ENCODE data around the gene E2F8. TPM values are rescaled to one million over a fixed set of nuclear protein-coding genes. Genes with fewer than 3 reads are reported as not detected.
"Not testable (repeated sequence)": the region's sequence is repeated elsewhere in the genome, so short reads cannot be mapped to it uniquely, and the experiment has no call there.

The E2F8 gene
- total RNA-seq, 2 donors from 2014 or later, result 0.26 TPM; not detected in 1

DNA sequence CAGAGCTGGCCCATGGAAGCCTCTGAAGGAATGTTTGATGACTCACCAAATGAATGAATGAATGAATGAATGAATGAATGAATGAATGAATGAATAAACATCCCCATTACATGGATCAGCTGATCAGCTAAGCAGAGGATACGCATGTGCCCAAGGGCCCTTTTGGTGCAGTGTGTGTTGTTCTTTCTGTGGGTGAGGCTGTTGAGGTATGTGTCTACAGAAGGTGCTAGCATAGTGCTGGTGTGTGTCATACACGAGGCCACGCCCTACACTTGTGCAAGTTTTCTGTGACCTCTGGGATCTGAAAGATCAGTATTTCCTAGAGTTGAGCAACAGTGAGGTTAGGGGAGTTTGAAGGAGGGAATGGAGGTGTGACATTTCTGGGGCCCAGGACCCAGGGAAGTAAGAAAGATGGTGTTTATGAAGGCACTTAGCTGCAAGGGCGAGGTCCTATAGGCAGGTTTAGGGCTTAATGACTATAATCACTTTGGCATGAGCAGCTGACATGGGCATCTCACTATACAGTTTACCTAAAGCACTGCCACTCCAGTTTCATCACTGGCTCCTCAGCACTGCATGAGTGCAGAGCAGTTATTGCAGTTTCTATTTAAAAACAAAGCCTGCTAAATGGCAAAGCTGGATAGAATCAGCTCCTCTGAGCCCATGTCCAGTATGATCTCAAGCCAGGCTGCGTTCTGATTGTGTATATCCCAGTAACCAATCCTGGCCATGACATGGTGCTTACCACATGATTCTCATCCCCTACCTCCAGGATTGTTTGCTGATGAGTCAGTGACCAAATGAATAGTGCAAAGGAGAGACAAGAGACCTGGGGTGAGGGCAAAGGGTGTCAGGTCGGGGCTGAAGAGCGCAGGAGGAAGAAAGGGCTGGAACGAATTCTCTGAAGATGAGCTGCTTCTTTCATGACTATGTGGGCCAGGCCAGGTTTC lies 36.4 kb upstream of the E2F8 start:
- Histone ChIP-seq H3K27ac (no peak overlapping the region), H3K36me3 (replicated peaks in 1 of 2; ENCODE audit: insufficient read depth in 1 of 2, low read depth in 2 of 2) (no peaks in the 10 kb centered on the region), H3K9me3 (no peaks in the 10 kb centered on the region), H3K27me3 (no peaks in the 10 kb centered on the region), H3K4me3 (no peak overlapping the region), H3K4me1 (no peaks in the 10 kb centered on the region)
- WGBS, 2 donors, result 69 to 71% methylated on average over 8 of the region's 8 CpGs
- ATAC-seq (no peak), DNase-seq (no peak)
- TF ChIP-seq, protein P1, sequence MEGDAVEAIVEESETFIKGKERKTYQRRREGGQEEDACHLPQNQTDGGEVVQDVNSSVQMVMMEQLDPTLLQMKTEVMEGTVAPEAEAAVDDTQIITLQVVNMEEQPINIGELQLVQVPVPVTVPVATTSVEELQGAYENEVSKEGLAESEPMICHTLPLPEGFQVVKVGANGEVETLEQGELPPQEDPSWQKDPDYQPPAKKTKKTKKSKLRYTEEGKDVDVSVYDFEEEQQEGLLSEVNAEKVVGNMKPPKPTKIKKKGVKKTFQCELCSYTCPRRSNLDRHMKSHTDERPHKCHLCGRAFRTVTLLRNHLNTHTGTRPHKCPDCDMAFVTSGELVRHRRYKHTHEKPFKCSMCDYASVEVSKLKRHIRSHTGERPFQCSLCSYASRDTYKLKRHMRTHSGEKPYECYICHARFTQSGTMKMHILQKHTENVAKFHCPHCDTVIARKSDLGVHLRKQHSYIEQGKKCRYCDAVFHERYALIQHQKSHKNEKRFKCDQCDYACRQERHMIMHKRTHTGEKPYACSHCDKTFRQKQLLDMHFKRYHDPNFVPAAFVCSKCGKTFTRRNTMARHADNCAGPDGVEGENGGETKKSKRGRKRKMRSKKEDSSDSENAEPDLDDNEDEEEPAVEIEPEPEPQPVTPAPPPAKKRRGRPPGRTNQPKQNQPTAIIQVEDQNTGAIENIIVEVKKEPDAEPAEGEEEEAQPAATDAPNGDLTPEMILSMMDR (IDR thresholded peaks at IDR 0.05), result no peak
- intact Hi-C loops (cut with DNase I), result no loop called here

DNA sequence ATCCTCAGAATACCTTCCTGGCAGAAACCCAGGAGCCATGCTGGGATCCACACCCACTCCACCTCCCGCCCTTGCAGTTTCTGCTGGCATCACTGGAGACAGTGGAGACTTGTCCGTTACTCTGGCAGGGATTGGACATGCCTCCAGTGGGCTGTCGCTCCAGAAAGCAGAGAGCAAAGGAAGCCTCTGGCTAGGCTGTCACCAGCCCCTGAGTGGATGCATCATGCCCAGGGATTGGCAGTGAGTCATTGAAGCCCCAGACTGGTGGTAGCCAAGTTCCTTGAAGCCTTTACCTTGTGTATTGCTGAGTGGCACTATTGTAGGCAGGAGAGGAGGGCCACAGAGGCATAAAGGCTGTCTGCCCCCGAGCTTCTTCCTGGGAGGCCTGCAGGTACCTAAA lies 34.8 kb upstream of the E2F8 start:
- Histone ChIP-seq H3K27me3 (no peaks in the 10 kb centered on the region), H3K36me3 (replicated peaks in 1 of 2; ENCODE audit: insufficient read depth in 1 of 2, low read depth in 2 of 2) (no peaks in the 10 kb centered on the region), H3K4me3 (no peak overlapping the region), H3K27ac (no peak overlapping the region), H3K4me1 (no peaks in the 10 kb centered on the region), H3K9me3 (no peaks in the 10 kb centered on the region)
- intact Hi-C loops (cut with DNase I), result no loop called here
- TF ChIP-seq POLR2A (IDR thresholded peaks at IDR 0.05), result no peak
- TF ChIP-seq, protein P1 (IDR thresholded peaks at IDR 0.05), result no peak
- ATAC-seq, result no peak
- WGBS, 2 donors, result 85 to 88% methylated on average over 4 of the region's 4 CpGs
- no peak for DNase-seq

DNA sequence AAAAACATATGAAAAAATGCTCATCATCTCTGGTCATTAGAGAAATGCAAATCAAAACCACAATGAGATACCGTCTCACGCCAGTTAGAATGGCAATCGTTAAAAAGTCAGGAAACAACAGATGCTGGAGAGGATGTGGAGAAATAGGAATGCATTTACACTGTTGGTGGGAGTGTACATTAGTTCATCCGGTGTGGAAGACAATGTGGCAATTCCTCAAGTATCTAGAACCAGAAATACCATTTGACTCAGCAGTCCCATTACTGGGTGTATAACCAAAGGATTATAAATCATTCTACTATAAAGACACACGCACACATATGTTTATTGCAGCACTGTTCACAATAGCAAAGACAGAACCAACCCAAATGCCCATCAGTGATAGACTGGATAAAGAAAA lies 32.5 kb upstream of the E2F8 start:
- H3K27me3 ChIP-seq; intact Hi-C loops (cut with DNase I); H3K4me1 ChIP-seq; DNase-seq; H3K27ac ChIP-seq; H3K36me3 ChIP-seq (replicated peaks in 1 of 2; ENCODE audit: insufficient read depth in 1 of 2, low read depth in 2 of 2); ATAC-seq; H3K9me3 ChIP-seq; H3K4me3 ChIP-seq: not testable (repeated sequence)
- WGBS, 2 donors, result 78 to 86% methylated on average over 5 of the region's 5 CpGs

DNA sequence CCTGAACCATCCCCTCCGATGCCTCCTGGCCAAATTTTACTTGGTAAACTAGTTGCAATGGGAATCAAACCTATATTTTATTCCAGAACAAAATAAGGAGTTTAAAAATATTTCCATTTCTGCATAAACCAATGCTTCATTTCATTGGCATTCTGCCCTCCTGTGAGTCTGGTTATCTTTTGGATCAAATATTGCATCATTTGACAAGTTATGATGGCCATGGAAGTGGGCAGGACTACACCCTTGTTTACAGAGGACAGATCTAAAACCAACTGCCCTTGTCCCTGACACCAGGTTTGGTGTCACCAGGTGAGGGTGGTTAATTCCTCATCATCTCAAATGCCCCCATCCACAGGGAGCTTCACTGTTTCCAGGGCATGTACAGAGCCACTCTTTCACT lies 28.2 kb upstream of the E2F8 start:
- Histone ChIP-seq H3K27me3 (no peaks in the 10 kb centered on the region), H3K36me3 (replicated peaks in 1 of 2; ENCODE audit: insufficient read depth in 1 of 2, low read depth in 2 of 2) (no peaks in the 10 kb centered on the region), H3K27ac (no peak overlapping the region), H3K4me1 (no peaks in the 10 kb centered on the region), H3K9me3 (no peaks in the 10 kb centered on the region), H3K4me3 (no peak overlapping the region)
- DNase-seq (no peak), ATAC-seq (no peak)
- 87 to 100% methylated on average over 1 of the region's 1 CpG for WGBS, 2 donors
- TF ChIP-seq, protein P1 (IDR thresholded peaks at IDR 0.05), result no peak
- TF ChIP-seq POLR2A (IDR thresholded peaks at IDR 0.05), result no peak
- intact Hi-C loops (cut with DNase I), result loop anchor here (5.0 kb wide), 1 partner anchor 283 kb away; no protein-coding TSS in a partner anchor

DNA sequence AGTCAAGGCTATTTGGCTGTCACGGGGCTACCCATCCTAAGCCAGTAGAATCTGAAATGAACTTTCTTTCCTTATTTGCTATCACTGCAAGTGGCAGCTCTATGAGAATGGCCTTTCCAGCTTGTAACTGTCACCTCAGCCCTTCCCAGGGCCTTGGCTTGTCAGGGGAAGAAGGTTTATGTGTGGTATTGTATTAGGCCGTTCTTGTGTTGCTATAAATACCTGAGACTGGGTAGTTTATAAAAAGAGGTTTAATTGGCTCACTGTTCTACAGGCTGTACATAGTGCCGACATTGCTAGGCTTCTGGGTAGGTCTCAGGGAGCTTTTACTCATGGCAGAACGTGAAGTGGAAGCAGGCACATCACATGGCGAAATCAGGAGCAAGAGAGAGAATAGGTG lies 26.8 kb upstream of the E2F8 start:
- Histone ChIP-seq H3K4me3 (no peak overlapping the region), H3K36me3 (replicated peaks in 1 of 2; ENCODE audit: insufficient read depth in 1 of 2, low read depth in 2 of 2) (no peaks in the 10 kb centered on the region), H3K27ac (no peak overlapping the region), H3K4me1 (no peaks in the 10 kb centered on the region), H3K9me3 (no peaks in the 10 kb centered on the region), H3K27me3 (no peaks in the 10 kb centered on the region)
- DNase-seq (no peak), ATAC-seq (no peak)
- intact Hi-C loops (cut with DNase I), result loop anchor here (5.0 kb wide), 1 partner anchor 285 kb away; no protein-coding TSS in a partner anchor
- 77 to 83% methylated on average over 5 of the region's 5 CpGs for WGBS, 2 donors
- no peak for TF ChIP-seq POLR2A (IDR thresholded peaks at IDR 0.05)
- TF ChIP-seq, protein P1 (IDR thresholded peaks at IDR 0.05), result no peak

Data from body of pancreas (tissue), 4 donors.